ENCODE results near the gene DSE.
"Not testable (repeated sequence)": the region's sequence is repeated elsewhere in the genome, so short reads cannot be mapped to it uniquely, and the experiment has no call there.

The DSE gene

GRCh38 chr6:116370760-116371119 lies at the start of gene DSE:
DSE (plus strand) TSS chr6:116370947; CDS start chr6:116399251, 28,304 bp downstream.
- DNase-seq (ENCODE audit: low spot score) = peak; percentile 84

DNA sequence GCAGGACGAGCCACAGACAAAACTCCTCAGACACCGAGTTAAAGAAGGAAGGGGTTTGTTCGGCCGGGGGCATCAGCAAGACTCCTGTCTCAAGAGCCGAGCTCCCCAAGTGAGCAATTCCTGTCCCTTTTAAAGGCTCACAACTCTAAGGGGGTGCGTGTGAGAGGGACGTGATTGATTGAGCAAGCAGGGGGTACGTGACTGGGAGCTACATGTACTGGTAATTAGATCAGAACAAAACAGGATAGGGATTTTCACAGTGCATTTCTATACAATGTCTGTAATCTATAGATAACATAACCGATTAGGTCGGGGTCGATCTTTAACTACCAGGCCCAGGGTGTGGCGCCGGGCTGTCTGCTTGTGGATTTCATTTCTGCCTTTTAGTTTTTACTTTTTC lies 48.8 kb upstream of the DSE start:
- not testable (repeated sequence) for DNase-seq (ENCODE audit: low spot score)

DNA sequence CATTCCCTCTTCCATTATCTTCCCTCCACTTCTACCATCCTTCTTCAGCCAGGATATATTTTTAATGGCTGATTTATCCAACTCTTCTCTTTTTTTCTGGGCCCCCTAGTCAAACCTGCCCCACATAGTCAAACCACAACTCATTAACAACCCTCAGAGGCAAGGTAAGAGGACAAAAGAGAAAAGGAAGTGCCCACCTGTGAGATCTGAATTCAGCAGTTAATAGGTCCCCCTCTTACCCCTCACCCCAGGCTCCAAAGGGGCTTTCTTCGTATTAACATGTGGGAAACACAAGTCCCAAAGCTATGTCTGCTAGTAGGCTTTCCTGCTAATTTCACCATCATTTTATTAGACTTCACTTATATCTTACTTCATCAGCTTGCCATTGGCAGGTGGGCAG lies 46.9 kb upstream of the DSE start:
- no peak for DNase-seq (ENCODE audit: low spot score)

DNA sequence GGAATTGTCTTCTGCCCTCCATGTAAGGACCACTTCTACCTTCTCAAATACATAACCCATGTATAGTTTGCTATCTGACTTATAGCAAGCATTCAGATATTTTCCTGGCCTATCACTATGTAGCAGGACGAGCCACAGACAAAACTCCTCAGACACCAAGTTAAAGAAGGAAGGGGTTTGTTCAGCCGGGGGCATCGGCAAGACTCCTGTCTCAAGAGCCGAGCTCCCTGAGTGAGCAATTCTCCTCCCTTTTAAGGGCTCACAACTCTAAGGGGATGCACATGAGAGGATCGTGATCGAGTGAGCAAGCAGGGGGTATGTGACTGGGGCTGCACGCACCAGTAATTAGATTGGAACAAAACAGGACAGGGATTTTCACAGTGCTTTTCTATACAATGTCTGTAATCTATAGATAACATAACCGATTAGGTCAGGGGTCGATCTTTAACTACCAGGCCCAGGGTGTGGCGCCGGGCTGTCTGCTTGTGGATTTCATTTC lies 45.1 kb upstream of the DSE start:
- not testable (repeated sequence) for DNase-seq (ENCODE audit: low spot score)

DNA sequence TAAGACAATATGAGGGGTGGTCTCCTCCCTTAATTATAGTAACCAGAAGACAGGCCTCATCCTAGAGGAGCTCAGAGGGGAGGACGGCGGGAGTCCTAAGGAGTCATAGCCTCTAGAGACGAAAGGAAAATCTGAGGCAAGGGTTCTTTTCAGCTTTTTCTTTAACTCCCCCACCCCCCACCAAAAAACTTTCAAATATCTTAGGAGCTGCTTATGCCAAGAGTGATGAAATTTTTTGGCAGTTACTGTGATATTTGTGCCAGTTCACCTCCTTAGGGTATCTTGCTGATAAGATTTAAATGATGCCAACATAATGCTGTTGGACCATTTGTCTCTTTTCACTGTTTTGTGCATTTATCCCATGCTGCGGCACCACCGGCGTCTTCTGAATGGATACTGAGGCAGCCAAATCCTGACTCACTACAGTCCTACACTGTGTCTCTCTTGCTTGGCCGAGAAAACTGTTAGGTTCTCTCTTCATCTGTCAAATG lies 44.5 kb upstream of the DSE start:
- DNase-seq (ENCODE audit: low spot score) = no peak

GRCh38 chr6:116326996-116327395 lies 43.8 kb upstream of the DSE start:
- DNase-seq (ENCODE audit: low spot score) = no peak

- DNase-seq (ENCODE audit: low spot score) = no peak
Observed at GRCh38 chr6:116327803-116328527, 42.8 kb upstream of the DSE start.

GRCh38 chr6:116328528-116328903 lies 42.2 kb upstream of the DSE start:
- no peak for DNase-seq (ENCODE audit: low spot score)

DNA sequence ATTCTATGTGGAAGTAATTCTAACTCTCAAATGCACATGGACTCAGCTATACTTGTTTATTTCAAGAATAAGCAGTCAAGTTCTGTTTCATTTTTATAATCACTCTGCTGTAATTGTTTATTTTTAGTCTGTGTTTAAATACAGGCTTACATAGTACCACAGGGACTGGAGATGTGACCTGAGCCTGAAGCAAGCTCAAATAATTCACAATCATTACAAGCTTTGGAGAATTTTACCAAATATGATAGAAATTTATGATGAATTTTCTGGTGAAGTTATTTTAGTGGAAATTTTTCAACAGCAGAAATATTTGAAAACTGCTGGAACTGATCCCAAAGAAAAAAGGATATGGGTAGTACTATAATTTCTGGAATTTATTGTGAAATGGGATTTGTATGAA lies 41.6 kb upstream of the DSE start:
- no peak for DNase-seq (ENCODE audit: low spot score)

DNA sequence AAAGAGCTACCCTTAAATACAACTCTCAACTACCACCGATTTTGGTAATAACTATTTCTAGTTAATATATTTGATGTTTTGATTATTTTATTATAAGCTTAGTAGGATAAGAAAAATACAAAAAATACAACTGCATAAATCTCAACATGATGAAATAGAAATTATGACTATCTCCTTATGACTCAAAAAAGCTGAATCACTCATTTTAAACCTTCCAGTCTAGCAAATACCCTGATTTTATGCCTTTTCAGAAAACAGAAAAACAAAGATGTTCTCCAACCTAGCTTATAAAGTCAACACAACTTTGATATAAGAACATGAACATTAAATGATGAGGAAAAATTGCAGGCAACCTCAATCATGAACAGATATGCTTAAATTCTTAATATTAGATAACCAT lies 40.2 kb upstream of the DSE start:
- no peak for DNase-seq (ENCODE audit: low spot score)

GRCh38 chr6:116332096-116332495 lies 38.7 kb upstream of the DSE start:
- DNase-seq (ENCODE audit: low spot score) = no peak

- not testable (repeated sequence) for DNase-seq (ENCODE audit: low spot score)
Observed at GRCh38 chr6:116334638-116335409, 35.9 kb upstream of the DSE start.

DNA sequence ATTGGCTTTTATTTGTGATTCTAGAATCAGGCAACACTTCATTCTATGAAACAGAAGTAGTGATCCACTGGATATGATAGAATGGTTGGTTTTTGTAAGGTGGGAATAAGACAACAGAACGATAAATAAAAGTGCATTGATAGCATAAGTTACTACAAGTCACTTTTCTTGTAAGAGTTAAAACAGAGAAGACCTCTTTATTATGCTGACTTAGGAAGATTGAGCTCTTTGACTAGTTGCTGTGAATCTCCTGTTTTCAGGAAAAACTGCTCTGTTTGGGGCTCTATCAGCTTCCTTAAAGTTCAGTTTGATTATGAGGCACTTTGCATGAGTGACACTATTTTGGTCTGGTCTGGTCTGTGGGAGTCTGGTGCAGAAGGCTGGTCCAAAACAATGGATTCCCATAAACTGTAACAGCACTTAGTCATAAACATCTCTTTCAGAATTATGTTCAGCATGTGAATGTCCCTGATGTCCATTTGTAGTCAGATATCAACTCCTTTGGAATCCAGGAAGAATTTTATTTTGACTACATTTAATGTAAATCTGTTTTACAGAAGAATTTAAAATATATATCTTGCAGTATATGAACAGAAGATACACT lies 35.0 kb upstream of the DSE start:
- no peak for DNase-seq (ENCODE audit: low spot score)

DNA sequence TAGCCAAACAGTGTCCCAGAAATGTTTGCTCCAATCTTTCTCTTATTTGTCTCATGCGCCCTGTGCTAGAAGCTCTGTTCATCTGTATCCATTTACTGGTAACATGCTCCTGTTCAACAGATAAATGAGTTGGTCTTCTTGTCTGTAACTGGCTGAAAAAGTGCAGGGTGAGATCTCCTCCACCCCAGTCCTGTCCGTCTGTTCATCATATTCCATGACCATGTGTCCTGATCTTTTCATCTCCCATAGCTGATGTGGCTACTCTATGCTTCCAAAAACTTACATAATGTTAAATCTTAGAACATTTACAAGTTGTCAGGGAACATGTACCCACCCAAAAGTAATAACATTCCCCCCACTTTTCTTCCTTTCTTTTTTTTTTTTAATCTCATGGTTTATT lies 31.8 kb upstream of the DSE start:
- DNase-seq (ENCODE audit: low spot score) = no peak

DNA sequence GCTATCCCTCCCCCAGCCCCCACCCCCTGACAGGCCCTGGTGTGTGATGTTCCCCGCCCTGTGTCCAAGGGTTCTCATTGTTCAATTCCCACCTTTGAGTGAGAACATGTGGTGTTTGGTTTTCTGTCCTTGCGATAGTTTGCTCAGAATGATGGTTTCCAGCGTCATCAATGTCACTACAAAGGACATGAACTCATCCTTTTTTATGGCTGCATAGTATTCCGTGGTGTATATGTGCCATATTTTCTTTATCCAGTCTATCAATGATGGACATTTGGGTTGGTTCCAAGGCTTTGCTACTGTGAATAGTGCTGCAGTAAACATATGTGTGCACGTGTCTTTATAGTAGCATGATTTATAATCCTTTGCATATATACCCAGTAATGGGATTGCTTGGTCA lies 30.1 kb upstream of the DSE start:
- DNase-seq (ENCODE audit: low spot score) = not testable (repeated sequence)

DNA sequence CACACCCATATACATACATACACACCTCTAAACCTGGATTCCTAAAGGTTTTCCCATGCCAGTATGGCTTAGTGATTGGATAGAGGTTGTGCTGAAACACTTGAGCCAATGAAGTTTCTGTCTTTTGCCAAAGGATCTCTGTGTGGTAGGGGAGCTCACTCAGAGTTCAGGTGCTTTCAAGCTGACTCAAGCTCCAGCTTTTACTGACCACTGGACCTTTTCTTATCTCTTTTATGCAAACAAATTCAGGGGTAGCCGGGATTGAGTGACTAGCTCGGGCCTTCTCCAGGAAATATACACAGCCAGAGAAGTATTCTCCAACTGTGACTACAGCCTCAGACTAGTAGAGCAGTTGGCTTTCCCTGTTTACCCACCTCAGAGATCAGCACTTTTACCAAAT lies 21.5 kb upstream of the DSE start:
- DNase-seq (ENCODE audit: low spot score) = no peak

DNA sequence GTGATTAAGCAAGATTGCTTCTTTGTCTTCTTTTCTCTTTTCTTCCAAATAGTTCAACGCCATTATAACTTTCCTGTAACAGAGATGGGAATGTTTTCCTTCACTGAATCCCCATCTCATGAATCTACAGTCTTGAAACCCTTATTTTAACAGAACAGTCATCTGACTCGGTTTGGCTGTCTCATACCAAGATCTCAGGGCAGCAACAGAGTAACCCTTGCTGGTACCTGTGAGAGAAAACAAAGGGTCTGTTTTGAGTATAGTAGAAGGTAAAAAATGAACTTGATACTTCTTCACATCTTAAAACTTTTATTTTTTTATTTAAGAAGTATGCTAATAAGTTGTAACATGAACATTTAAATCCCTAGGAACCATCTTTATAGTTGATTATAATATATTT lies 19.6 kb upstream of the DSE start:
- no peak for DNase-seq (ENCODE audit: low spot score)

DNA sequence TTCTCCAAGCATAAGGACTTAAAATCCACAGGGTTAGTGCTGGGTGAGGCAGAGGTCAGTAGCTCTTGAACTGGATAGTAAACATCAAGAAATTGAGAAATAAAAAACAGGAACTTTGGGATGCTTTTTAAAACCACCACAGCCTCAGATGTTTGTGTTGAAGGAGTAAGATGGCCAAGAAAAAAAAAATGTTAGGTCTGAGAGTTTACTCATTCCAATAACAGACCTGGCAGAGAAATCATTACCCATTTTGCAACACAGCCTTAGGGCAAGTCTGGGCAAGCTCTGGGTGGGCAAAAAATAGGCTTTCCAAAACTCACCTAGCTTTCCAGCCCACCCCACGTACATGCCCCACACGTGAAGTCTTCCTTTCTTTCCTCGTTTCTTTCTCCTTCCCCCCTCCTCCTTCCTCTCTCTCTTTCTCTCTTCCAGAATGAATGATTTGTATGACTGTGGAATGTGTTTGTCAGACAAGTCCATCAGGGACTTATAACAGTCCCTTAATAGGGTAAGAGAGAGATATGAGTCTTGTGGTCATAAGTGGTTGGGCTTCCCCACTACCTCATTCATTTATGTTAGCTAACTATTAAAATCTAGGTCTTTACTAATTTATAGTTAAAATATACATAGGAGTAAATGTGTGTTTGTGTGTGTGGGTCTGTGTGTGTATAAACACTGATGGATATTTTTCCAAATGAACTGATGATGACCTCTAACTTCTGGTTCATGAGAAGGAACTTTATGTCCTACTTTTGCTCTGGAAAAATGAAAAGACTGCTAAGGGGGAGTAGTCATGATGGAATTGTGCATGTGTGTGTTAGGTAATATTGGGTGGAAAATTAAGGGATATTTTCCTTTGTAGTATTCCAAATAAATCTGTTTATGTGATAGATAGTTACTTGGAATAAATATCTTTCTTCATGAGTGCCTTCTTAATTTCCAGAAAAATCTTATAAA lies 18.0 kb upstream of the DSE start:
- DNase-seq (ENCODE audit: low spot score) = peak; percentile 22

DNA sequence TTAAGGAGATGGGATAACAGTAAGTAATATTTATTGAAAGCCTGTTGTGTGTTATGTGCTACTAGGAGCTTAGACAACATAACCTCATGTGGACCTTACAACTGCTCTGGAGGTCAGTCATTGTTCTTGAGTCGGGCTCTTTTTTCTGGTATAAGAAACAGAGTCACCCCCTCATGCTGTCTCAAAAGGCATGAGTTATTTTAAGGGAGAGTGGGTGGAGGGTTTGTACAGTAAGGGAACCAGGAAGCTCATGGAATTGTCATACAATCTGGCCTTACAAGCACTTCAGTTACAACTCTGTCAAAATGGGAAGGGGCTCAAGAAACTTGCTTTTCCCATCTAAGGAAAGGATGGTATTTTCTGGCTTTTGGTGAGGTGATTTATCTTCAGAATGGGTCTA lies 16.5 kb upstream of the DSE start:
- no peak for DNase-seq (ENCODE audit: low spot score)

DNA sequence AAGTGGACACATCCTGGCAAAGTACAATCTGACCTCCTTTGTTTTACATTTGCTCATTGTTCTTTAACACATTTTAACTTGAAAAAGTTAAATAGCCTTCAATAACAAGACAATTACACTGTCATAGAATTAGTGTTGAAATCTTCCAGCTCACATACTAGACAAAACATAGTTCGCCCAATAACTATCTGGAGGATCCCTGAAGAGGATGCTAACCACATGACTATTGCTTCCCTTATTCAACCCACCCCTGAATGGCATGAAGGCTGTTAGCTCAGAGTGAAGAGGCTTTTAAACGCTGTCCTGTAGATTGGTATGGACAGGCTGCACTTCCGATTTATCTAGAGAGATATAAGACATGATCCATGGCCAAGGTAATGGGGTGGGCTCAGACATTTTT lies 15.0 kb upstream of the DSE start:
- no peak for DNase-seq (ENCODE audit: low spot score)

- no peak for DNase-seq (ENCODE audit: low spot score)
Observed at GRCh38 chr6:116359131-116359530, 11.6 kb upstream of the DSE start.

DNA sequence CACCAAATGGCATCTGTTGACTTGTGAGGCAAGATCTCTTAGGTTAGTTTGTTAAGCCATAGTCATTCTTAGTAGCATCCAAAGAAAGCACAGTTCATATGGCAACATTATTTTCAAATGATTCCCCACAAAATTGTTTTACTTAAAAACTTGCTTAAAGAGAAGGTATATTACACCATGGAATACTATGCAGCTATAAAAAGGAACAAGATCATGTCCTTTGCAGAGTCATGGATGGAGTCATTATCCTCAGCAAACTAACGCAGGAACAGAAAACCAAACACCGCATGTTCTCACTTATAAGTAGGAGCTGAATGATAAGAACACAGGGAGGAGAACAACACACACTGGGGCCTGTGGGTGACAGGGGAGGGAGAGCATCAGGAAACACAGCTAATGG lies 10.9 kb upstream of the DSE start:
- no peak for DNase-seq (ENCODE audit: low spot score)

Data from hepatic stellate cell (primary cell).